Nephron progenitor cell (in vitro differentiated cells): ENCODE data around the gene CCNY.
A peak's percentile ranks its signal among the peaks of the same experiment; 100 is the strongest.

Experiments used
- DNase-seq: peaks from one replicate; pipeline ENCODE4 v3.0.0; 2021
- H3K27ac Mint-ChIP-seq: 2 replicates; pipeline ENCODE4 v1.8.0; 2021; ENCODE audit warnings: mild to moderate bottlenecking, moderate library complexity, mixed read lengths
- H3K27me3 Mint-ChIP-seq: 2 replicates; pipeline ENCODE4 v1.8.0; 2021; ENCODE audit warnings: mild to moderate bottlenecking, low read depth, mixed read lengths; ENCODE audit not compliant: poor library complexity
- H3K36me3 Mint-ChIP-seq: 2 replicates; pipeline ENCODE4 v1.8.0; 2021; ENCODE audit warnings: low read depth, mixed read lengths
- H3K4me1 Mint-ChIP-seq: 2 replicates; pipeline ENCODE4 v1.8.0; 2021; ENCODE audit warnings: mixed read lengths
- H3K4me3 Mint-ChIP-seq: 2 replicates; pipeline ENCODE4 v1.8.0; 2021; ENCODE audit warnings: mild to moderate bottlenecking, moderate library complexity, mixed read lengths
- H3K9me3 Mint-ChIP-seq: 2 replicates; pipeline ENCODE4 v1.8.0; 2021; ENCODE audit warnings: mild to moderate bottlenecking, moderate library complexity, mixed read lengths
- TF ChIP-seq, protein P1 (sequence below): fragments of 200-600 bp; sonication (generic); IDR thresholded peaks from 2 replicates; pipeline ENCODE4 v1.5.0; 2021; ENCODE audit warnings: antibody characterized with exemption

CCNY gene

GRCh38 chr10:35368485-35369048 is 32.3 kb downstream of the CCNY start:
- TF ChIP-seq, protein P1, sequence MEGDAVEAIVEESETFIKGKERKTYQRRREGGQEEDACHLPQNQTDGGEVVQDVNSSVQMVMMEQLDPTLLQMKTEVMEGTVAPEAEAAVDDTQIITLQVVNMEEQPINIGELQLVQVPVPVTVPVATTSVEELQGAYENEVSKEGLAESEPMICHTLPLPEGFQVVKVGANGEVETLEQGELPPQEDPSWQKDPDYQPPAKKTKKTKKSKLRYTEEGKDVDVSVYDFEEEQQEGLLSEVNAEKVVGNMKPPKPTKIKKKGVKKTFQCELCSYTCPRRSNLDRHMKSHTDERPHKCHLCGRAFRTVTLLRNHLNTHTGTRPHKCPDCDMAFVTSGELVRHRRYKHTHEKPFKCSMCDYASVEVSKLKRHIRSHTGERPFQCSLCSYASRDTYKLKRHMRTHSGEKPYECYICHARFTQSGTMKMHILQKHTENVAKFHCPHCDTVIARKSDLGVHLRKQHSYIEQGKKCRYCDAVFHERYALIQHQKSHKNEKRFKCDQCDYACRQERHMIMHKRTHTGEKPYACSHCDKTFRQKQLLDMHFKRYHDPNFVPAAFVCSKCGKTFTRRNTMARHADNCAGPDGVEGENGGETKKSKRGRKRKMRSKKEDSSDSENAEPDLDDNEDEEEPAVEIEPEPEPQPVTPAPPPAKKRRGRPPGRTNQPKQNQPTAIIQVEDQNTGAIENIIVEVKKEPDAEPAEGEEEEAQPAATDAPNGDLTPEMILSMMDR: no peak
- no peaks in the 10 kb centered on the region for H3K9me3 Mint-ChIP-seq
- H3K27me3 Mint-ChIP-seq: no peaks in the 10 kb centered on the region
- peaks cover 11% of the 10 kb centered on the region for H3K36me3 Mint-ChIP-seq
- H3K27ac Mint-ChIP-seq: peak overlapping the region; percentile 89
- DNase-seq: no peak
- no peak overlapping the region for H3K4me3 Mint-ChIP-seq
- peaks cover 48% of the 10 kb centered on the region for H3K4me1 Mint-ChIP-seq

GRCh38 chr10:35369049-35369611 is 32.8 kb downstream of the CCNY start:
- DNase-seq: no peak
- Mint-ChIP-seq H3K4me1 (peaks cover 48% of the 10 kb centered on the region), H3K27ac (peak overlapping the region; percentile 78)

GRCh38 chr10:35371731-35372130 is 35.4 kb downstream of the CCNY start:
- Mint-ChIP-seq H3K9me3 (no peaks in the 10 kb centered on the region), H3K36me3 (peaks cover 19% of the 10 kb centered on the region), H3K27ac (peak overlapping the region; percentile 94), H3K27me3 (no peaks in the 10 kb centered on the region), H3K4me1 (peaks cover 48% of the 10 kb centered on the region), H3K4me3 (no peak overlapping the region)
- TF ChIP-seq, protein P1: no peak
- DNase-seq: no peak

More at GRCh38 chr10:35369049-35369611, 32.8 kb downstream of the CCNY start:
- no peaks in the 10 kb centered on the region for H3K27me3 Mint-ChIP-seq
- TF ChIP-seq, protein P1: no peak
- H3K4me3 Mint-ChIP-seq: no peak overlapping the region
- peaks cover 11% of the 10 kb centered on the region for H3K36me3 Mint-ChIP-seq
- H3K9me3 Mint-ChIP-seq: no peaks in the 10 kb centered on the region

DNA sequence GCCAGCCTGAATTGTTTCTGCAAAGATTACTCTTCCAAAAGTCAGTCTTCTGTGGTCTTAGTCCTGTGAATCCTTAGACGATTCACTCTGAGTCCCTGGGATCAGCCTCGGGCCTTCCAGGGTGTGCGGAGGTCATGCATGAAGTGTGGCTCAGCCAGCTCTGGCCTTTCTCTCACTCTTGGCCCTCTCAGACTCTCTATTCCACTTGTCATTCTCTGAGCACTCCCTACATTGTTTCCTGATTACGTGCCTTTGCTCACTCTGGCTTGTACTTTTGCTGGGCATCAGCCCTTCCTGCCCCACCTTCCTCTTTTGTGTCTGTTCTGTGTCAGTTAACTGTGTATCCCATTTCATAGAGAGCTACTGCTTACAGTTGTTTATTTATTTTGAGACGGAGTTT is 36.0 kb downstream of the CCNY start:
- H3K36me3 Mint-ChIP-seq: peaks cover 19% of the 10 kb centered on the region
- H3K27me3 Mint-ChIP-seq: no peaks in the 10 kb centered on the region
- DNase-seq: no peak
- H3K4me3 Mint-ChIP-seq: peak overlapping the region; percentile 4
- H3K9me3 Mint-ChIP-seq: no peaks in the 10 kb centered on the region
- peak overlapping the region; percentile 86 for H3K27ac Mint-ChIP-seq
- peaks cover 48% of the 10 kb centered on the region for H3K4me1 Mint-ChIP-seq
- TF ChIP-seq, protein P1: no peak

- Mint-ChIP-seq H3K36me3 (peaks cover 19% of the 10 kb centered on the region), H3K9me3 (no peaks in the 10 kb centered on the region), H3K27ac (no peak overlapping the region), H3K4me1 (peaks cover 51% of the 10 kb centered on the region), H3K4me3 (no peak overlapping the region), H3K27me3 (no peaks in the 10 kb centered on the region)
- no peak for DNase-seq
- TF ChIP-seq, protein P1: no peak
Measured at GRCh38 chr10:35375091-35375765, 38.9 kb downstream of the CCNY start.
